ENCODE measurements around the gene ZNF765.
A peak's percentile ranks its signal among the peaks of the same experiment; 100 is the strongest.
"Not testable (repeated sequence)": the region's sequence is repeated elsewhere in the genome, so short reads cannot be mapped to it uniquely, and the experiment has no call there.

The ZNF765 gene

DNA sequence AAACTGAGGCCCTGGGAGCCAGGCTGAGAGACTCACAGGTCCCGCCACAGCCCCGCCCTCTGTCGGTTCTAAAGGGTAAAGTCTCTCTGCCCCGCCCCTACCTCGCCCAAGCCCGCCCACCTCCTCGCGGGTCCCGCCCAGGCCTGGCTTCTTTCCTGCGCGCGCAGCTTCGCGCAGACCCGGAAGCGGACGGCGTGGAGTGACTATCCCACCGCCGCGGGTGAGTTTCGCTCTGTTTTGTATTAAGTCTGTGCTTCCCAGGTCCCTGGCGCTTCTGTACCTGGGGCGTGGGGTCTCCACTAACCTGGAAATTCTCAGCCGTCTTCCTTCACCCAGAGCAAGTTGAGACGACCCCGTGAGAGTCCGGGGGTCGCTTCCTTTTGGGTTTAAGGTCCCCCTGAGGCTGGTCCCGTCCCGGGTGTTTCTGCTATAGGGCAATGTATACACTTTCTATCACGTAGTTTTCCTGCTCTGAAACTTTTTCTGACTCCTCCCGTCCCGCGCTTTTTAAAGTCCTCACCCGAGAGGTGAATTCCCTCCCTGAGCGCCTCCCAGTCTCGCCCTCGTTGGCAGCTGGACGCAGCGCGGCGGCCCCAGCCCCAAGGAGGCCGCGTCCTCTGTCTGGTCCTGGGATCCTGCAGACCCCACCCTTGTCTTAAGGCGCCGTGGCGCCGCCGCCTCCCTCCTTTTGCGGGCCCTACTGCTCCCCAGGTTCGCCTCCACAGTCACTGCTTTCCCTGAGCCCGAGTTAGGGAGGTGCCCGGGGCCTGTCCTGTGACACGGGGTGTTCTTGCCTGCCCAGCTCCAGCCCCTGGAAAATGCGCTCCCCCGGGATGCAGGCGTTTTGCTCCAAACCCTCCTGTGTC lies at the start of gene ZNF765:
ZNF765 (plus strand) TSS at position 176 of the 866 bp plus-strand sequence. CDS start 2,867 bp downstream, outside the sequence.
- TF ChIP-seq, protein P1, sequence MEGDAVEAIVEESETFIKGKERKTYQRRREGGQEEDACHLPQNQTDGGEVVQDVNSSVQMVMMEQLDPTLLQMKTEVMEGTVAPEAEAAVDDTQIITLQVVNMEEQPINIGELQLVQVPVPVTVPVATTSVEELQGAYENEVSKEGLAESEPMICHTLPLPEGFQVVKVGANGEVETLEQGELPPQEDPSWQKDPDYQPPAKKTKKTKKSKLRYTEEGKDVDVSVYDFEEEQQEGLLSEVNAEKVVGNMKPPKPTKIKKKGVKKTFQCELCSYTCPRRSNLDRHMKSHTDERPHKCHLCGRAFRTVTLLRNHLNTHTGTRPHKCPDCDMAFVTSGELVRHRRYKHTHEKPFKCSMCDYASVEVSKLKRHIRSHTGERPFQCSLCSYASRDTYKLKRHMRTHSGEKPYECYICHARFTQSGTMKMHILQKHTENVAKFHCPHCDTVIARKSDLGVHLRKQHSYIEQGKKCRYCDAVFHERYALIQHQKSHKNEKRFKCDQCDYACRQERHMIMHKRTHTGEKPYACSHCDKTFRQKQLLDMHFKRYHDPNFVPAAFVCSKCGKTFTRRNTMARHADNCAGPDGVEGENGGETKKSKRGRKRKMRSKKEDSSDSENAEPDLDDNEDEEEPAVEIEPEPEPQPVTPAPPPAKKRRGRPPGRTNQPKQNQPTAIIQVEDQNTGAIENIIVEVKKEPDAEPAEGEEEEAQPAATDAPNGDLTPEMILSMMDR (IDR thresholded peaks at IDR 0.05; ENCODE audit: control insufficient read depth, insufficient read depth, low read depth, low read length, missing control alignments) = peak; percentile 60
- peak; percentile 61 for DNase-seq (ENCODE audit: low read depth)
- H3K4me3 ChIP-seq (ENCODE audit: control insufficient read depth, low read depth, low read length) = peak within 1 kb of the TSS; percentile 73

DNA sequence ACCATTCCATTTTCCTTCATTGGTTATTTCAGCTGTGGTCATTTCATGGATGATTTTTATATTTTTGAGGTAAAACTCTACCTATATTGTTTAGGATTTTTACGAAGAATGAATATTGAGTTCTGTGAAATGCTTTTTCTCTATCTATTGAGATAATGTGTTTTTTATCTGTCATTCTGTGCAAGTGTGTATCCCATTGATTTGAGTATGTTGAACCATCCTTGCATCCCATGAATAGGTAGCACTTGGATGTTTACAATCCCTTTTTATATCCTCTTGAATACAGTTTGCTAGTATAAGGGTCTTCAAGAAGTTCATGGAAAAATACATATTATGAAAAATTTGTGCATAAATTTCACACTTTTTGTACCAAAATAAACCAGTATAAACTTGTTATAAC lies 39.2 kb upstream of the ZNF765 start:
- H3K4me3 ChIP-seq (ENCODE audit: control insufficient read depth, low read depth, low read length) = no peak overlapping the region
- TF ChIP-seq, protein P1 (IDR thresholded peaks at IDR 0.05; ENCODE audit: control insufficient read depth, insufficient read depth, low read depth, low read length, missing control alignments) = no peak

DNA sequence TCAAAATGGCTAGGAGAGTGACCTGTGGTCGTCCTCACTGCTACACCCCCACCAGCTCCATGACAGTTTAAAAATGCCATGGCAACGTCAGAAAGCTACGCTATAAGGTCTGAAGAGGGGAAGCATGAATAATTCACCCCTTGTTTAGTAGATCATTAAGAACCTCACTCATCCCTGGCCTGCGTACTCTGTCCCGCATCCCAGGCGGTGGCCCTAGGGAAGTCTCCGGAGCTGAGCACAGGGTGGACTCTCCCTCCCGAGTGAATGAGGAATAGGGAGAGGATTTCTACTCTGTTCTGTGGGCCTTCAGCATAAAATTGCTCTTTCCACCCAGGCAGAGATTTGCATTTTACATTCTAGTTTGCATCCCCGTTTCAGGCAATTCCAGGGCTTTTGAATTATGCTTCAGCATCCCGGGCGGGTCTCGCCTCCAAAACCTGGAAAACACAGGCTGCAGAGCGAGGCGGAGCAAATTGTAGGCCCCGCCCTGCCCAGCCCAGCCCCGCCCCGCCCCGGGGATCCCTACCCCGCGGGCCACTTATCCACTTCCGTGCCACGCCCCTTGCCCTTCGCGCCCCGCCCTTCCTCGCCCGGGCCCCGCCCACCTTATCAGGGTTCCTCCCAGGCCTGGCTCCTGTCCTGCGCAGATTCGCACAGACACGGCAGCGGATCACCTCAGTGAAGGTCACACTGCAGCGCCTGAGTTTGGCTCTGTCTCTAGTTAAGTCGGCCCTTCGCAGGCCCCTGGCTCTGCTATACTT lies 36.9 kb upstream of the ZNF765 start:
- no peak overlapping the region for H3K4me3 ChIP-seq (ENCODE audit: control insufficient read depth, low read depth, low read length)
- DNase-seq (ENCODE audit: low read depth) = no peak
- TF ChIP-seq, protein P1 (IDR thresholded peaks at IDR 0.05; ENCODE audit: control insufficient read depth, insufficient read depth, low read depth, low read length, missing control alignments) = no peak

More for the DNA sequence above, 39.2 kb upstream of the ZNF765 start:
- DNase-seq (ENCODE audit: low read depth) = no peak

DNA sequence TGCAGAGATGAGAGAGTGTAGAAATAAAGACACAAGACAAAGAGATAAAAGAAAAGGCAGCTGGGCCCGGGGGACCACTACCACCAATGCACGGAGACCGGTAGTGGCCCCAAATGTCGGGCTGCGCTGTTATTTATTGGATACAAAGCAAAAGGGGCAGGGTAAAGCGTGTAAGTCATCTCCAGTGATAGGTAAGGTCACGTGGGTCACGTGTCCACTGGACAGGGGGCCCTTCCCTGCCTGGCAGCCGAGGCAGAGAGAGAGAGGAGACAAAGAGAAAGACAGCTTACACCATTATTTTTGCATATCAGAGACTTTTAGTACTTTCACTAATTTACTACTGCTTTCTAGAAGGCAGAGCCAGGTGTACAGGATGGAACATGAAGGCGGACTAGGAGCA lies 34.9 kb upstream of the ZNF765 start:
- not testable (repeated sequence) for DNase-seq (ENCODE audit: low read depth)

DNA sequence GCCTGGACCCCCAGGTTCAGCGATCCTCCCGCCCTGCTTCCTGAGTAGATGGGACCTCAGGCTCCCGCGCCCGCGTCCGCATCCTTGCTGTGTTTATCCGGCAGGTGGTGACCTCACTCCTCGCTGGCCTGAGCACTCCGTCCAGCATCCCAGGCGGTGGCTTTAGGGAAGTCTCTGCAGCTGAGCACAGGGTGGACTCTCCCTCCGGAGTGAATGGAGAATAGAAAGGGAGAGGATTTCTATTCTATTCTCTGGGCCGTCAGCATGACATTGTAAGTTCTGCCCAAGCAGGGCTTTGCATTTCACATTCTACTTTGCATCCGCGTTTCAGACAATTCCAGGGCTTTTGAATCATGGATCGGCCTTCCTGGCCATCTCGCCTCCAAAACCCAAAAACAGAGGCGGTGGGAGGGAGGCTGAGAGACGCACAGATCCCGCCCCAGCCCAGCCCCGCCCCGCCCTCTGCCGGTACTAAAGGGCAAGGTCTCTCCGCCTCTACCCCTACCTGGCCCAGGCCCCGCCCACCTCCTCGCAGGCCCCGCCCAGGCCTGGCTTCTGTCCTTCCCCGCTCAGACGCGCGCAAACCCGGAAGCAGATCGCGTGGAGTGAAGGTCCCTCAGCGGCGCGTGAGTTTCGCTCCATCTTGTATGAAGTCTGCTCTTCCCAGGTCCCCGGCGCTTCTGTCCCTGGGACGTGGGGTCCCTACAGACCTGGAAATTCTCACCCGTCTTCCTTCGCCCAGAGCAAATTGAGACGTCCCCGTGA lies 29.6 kb upstream of the ZNF765 start, which contains the start of gene ZNF525:
ZNF525 (plus strand) TSS at position 572 of the 765 bp plus-strand sequence. CDS start 6,577 bp downstream, outside the sequence.
- TF ChIP-seq, protein P1 (IDR thresholded peaks at IDR 0.05; ENCODE audit: control insufficient read depth, insufficient read depth, low read depth, low read length, missing control alignments) = peak; percentile 34
- H3K4me3 ChIP-seq (ENCODE audit: control insufficient read depth, low read depth, low read length) = peak within 1 kb of the TSS; percentile 77
- DNase-seq (ENCODE audit: low read depth) = no peak

More for the DNA sequence above, 34.9 kb upstream of the ZNF765 start:
- not testable (repeated sequence) for H3K4me3 ChIP-seq (ENCODE audit: control insufficient read depth, low read depth, low read length)

DNA sequence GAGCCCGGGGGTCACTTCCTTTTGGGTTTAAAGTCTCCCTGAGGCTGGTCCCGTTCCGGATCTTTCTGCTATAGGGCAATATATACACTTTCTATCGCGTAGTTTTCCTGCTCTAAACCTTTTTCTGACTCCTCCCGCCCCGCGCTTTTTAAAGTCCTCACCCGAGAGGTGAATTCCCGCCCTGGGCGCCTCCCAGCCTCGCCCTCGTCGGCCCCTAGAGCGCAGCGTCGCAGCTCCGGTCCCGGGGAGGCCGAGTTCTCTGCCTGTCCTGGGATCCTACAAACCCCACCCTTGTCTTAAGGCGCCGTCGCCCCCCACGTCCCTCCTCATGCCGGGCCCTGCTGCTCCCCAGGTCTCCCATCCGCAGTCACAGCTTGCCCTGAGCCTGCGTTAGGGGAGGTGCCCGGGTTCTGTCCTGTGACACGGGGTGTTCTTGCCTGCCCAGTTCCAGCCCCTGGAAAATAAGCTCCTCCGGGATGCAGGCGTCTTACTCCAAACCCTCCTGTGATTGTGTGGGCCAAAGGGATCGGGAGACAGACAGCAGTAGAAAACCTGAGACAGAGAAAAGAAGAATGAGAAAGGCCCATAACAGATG lies 29.0 kb upstream of the ZNF765 start:
- peak overlapping the region; percentile 77 for H3K4me3 ChIP-seq (ENCODE audit: control insufficient read depth, low read depth, low read length)
- no peak for DNase-seq (ENCODE audit: low read depth)

More for the DNA sequence above, 29.0 kb upstream of the ZNF765 start:
- TF ChIP-seq, protein P1 (IDR thresholded peaks at IDR 0.05; ENCODE audit: control insufficient read depth, insufficient read depth, low read depth, low read length, missing control alignments) = no peak

All from AG09309 (cell line).